Left colon (tissue), 2 donors: ENCODE data around the gene FUBP3. TPM values are rescaled to one million over a fixed set of nuclear protein-coding genes. Genes with fewer than 3 reads are reported as not detected.

Experiments used
- ATAC-seq: fragments of 200-7000 bp; cut with Tn5 transposase; one replicate; pipeline ENCODE4 v1.9.1; 2020; ENCODE audit warnings: mild to moderate bottlenecking, moderate library complexity
- DNase-seq, 2 donors: peaks; one replicate each; pipeline ENCODE4 v3.0.0-alpha.2; 2020
- intact Hi-C, 2 donors: fragments of 100-400 bp; cut with DNase I in 1 of 2; cut with micrococcal nuclease in 1 of 2; formaldehyde crosslinking; loops; one replicate each; pipeline versions ENCODE4 v1.11.2 to v1.14.0; 2022; cut with DNase I, micrococcal nuclease
- long read RNA-seq: library from polyadenylated mRNA; unstranded; transcript quantifications from one replicate; pipeline ENCODE4 v2.0.0, GENCODE V29; 2021
- total RNA-seq, 2 donors: library from RNA; stranded (reverse); fragmentation: NEBNext Ultra II Directional; extraction: Animal tissue kit (Norgen Biotek cat#: 25700); gene quantifications; one replicate each; pipeline ENCODE4 v1.2.1, GENCODE V29; 2021
- donor health status: DM: no; HTN: no; CAD: no.
- donor health status: DM: yes; HTN: yes; CAD: no.

Gene FUBP3, protein sequence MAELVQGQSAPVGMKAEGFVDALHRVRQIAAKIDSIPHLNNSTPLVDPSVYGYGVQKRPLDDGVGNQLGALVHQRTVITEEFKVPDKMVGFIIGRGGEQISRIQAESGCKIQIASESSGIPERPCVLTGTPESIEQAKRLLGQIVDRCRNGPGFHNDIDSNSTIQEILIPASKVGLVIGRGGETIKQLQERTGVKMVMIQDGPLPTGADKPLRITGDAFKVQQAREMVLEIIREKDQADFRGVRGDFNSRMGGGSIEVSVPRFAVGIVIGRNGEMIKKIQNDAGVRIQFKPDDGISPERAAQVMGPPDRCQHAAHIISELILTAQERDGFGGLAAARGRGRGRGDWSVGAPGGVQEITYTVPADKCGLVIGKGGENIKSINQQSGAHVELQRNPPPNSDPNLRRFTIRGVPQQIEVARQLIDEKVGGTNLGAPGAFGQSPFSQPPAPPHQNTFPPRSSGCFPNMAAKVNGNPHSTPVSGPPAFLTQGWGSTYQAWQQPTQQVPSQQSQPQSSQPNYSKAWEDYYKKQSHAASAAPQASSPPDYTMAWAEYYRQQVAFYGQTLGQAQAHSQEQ
- 10 to 100 TPM; 43.8 to 48.3 TPM for total RNA-seq
- long read RNA-seq, transcript FUBP3-201 (19 exons, 3,124 nt) = major isoform, 41 of 73 reads
- long read RNA-seq, partial matches to known transcripts = 13 of 73 reads
- long read RNA-seq, other reads (novel, unspliced or antisense) = 18 of 73 reads

DNA sequence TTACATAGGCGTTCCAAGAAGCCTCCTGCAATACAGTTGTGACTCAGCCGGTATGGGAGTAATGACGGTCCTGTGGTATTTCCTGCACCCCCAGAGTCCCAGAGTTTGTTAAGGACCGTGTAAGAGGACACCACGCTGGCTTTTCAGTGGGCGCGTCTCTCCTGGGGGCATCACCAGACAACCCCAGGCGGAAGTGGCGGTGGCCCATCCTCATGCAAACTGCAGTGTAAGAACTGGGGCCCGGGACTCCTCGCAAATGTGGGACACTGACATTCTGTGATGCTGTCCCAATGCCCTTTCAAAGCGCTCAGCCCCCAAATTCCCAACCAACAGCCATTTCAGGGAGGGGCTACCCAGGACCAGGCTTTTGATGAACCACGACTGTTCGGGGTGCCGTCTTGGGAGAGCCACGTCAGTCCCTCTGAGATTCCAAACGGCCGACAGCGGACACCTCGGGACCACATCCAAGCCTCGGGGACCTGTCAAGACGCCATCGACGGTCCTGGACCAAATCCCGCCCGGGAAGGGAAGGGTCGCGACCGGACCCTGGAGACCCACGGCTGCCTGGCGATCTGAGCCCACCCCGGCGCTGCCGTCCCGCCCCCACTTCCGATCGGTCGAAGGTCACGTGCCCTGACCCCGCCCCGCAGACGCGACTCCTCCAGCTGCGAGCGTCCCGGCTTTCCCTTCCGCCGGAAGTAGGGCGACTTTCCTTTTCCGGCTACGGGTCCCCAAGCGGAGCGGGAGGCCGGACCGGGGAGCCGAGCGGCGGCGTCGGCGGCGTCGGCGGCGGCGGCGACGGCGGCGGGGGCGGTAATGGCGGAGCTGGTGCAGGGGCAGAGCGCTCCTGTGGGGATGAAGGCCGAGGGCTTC lies at the start of gene FUBP3:
FUBP3 (plus strand) TSS at position 713 of the 873 bp plus-strand sequence; CDS start at position 817, 104 bp downstream.
- ATAC-seq (peak; percentile 99), DNase-seq (peak; percentile 93 to 96)
- intact Hi-C loops = no loop called here

DNA sequence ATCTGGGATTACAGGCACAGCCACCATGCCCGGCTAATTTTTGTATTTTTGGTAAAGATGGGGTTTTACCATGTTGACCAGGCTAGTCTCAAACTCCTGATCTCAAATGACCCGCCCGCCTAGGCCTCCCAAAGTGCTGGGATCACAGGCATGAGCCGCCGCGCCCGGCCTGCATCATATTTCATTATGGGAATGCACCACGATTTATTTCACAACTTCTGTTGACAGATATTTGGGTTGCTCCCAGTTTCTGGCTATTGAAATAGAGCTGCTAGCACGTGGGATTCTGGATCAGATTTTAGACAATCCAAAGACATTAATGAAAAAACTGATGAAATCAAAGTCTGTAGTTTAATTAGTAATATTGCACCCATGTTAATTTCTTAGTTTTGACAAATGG lies 48.4 kb upstream of the FUBP3 start:
- DNase-seq (no peak), ATAC-seq (no peak)
- intact Hi-C loops = no loop called here

DNA sequence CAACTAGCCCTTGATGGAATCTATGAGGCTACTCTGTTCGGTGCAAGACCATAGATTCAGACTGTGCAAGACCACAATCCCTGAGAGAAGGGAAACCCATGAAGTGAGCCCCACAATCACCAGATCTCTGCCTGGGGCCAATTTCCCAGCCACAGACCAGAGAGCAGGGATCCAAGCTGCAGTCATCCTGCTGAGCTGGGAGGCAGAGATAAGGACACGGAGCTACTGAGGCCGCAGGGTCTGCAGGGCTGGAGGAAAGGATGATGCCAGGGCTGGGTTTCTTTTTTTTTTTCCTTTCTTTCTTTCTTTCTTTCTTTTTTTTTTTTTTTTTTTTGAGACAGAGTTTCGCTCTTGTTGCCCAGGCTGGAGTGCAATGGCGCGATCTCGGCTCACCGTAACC lies 47.7 kb upstream of the FUBP3 start:
- no peak for ATAC-seq
- intact Hi-C loops = no loop called here
- DNase-seq = no peak

- DNase-seq (no peak), ATAC-seq (no peak)
- intact Hi-C loops = no loop called here
Observed at GRCh38 chr9:130532426-130533080, 46.8 kb upstream of the FUBP3 start.

GRCh38 chr9:130535818-130536521 lies 43.4 kb upstream of the FUBP3 start:
- ATAC-seq (no peak), DNase-seq (no peak)
- intact Hi-C loops = no loop called here

DNA sequence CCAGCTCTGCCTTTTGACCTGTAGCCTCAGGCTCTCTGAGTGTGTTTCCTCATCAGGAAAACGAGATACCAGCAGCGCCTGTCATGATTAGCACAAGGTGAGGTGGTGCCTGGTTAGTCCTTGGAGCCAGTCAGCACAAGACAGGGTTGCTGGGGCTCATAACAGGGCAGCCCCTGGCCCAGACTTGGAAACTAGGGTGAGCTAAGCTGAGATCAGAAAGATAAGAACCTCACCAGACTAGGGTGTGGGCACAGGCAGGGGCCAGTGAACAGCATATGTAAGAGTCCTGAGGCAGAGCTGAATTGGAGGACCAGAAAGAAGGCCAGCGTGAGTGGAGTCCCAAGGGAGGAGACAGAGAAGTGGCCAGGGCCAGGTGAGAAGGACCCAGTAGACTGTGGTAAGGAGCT lies 42.7 kb upstream of the FUBP3 start:
- no peak for DNase-seq
- intact Hi-C loops = no loop called here
- ATAC-seq = no peak

- ATAC-seq (no peak), DNase-seq (no peak)
- intact Hi-C loops = no loop called here
Observed at GRCh38 chr9:130537346-130538050, 41.9 kb upstream of the FUBP3 start.

DNA sequence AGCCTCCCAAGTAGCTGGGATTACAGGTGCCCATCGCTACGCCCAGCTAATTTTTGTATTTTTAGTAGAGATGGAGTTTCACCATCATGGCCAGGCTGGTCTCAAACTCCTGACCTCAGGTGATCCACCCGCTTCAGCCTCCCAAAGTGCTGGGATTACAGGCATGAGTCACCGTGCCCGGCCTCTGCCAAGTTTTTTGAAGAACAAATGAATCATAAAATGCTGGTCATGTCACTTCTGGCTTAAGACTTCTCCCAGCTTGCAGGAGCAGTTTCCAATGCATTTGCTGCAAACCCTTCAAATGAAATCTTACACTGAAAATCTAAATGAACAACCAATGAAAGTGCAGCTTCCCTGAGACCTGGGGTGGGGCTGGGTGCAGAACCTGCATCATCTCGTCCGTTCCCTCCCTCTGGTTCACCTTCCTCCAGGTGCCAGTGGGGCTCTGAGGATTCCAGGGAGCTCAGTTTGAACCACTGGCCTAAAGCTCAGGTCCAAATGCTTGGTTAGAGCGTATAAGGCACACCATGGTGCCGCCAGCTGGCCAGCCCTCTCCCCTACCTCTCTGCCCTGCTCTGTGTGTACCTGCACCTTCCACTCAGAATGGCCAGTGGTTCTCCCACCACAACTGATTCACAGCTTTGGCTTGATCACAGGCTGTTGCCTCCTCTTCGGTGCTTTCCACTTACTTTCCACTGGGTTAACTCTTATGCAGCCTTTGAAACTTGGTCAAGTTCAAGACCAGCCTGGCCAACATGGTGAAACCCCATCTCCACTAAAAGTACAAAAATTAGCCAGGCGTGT lies 39.8 kb upstream of the FUBP3 start:
- peak; percentile 50 for ATAC-seq
- intact Hi-C loops = no loop called here
- DNase-seq = no peak

- ATAC-seq (no peak), DNase-seq (no peak)
- intact Hi-C loops = no loop called here
Observed at GRCh38 chr9:130541533-130541932, 37.8 kb upstream of the FUBP3 start.

DNA sequence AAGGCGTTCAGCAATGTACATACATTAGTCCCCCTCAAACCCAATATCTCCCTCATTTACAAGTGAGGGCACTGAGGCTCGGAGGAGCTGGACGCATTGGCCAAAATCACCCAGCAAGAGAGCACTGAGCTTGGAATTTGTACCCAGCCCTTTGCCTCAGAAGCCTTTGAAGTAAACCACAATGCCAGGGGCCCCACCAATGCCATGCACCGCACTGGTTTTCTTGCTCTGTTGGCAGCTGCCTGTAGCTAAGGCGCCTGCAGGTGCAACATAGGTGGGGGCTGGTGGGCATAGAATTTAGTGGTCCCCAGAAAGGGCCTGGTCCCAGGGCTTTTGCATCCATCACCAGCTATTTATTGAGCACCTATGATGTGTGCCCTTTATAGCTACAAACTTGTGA lies 37.3 kb upstream of the FUBP3 start:
- DNase-seq = no peak
- intact Hi-C loops = no loop called here
- ATAC-seq = no peak

DNA sequence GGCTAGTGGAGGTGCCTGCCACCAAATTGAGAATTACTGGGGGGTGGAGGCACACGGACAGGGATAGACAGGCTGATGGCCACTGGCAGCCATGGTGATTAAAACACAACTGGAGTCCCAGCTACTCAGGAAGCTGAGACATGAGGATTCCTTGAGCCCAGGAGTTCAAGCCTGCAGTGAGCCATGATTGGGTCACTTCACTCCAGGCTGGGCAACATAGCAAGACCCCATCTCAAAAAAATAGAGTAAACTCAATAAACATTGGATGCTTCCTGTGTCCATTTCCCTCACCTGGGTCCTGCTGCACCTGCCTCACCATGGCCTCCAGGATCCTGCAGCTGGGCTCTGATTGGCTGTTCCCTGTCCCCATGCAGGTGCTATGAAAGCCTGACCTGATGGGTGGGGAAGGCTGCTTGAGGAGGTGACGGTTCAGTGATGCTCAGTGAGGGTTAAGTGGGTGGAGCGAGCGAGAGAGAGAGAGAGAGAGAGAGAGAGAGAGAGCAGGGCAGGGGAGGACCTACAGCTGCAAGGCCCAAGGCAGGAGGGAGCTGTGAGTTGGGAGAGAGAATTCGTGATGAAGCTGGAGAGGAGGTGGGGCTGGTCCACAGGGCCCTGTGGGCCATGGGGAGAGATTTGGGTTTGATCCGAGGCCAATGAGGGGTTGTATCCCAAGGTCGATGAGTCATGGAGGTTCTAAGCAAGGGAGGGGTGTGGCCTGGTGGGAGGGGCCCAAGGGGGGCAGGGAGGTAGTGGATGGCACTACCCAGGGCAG lies 36.7 kb upstream of the FUBP3 start:
- DNase-seq (no peak), ATAC-seq (no peak)
- intact Hi-C loops = no loop called here

- intact Hi-C loops = no loop called here
- DNase-seq = no peak
- no peak for ATAC-seq
Observed at GRCh38 chr9:130543368-130543767, 36.0 kb upstream of the FUBP3 start.

- DNase-seq (no peak), ATAC-seq (no peak)
- intact Hi-C loops = no loop called here
Observed at GRCh38 chr9:130543859-130544258, 35.5 kb upstream of the FUBP3 start.

DNA sequence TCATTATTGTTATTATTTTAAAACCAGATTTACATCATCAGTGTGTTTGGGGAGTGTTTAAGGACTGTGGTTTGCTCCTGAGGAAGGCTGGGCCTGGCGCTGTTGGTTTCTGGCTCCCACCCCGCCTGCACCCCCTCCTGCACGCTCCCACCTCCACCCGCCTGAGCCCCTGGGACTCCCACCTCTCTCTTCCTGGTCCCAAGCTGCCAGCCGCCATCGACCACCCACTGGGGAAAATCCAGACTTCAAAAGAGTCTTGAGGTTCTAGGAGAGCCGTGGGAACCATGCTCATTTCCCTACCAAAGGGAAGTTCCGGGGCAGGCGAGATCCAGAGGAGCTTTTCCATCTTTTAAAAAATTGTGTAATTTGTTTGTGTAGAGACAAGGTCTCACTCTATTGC lies 35.0 kb upstream of the FUBP3 start:
- intact Hi-C loops = no loop called here
- DNase-seq (no peak), ATAC-seq (no peak)

DNA sequence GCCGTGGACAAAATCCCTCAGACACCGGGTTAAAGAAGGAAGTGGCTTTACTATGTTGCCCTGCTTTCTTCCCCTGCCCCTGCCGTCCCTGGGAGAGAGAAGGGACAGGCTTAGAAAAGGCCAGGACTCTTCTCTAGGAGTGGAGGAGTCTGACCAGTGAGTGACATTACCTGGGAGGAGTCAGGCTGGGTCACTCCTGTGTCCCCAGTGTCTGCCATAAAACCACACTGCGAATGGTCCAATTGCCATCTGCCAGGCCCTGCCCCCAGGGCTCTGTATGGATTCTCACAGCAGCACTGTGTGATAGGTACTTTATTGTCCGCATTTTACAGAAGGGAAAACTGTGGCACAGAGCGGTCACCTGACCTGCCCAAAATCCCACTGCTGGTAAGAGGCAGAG lies 31.3 kb upstream of the FUBP3 start:
- DNase-seq (no peak), ATAC-seq (peak; percentile 62)
- intact Hi-C loops = no loop called here

DNA sequence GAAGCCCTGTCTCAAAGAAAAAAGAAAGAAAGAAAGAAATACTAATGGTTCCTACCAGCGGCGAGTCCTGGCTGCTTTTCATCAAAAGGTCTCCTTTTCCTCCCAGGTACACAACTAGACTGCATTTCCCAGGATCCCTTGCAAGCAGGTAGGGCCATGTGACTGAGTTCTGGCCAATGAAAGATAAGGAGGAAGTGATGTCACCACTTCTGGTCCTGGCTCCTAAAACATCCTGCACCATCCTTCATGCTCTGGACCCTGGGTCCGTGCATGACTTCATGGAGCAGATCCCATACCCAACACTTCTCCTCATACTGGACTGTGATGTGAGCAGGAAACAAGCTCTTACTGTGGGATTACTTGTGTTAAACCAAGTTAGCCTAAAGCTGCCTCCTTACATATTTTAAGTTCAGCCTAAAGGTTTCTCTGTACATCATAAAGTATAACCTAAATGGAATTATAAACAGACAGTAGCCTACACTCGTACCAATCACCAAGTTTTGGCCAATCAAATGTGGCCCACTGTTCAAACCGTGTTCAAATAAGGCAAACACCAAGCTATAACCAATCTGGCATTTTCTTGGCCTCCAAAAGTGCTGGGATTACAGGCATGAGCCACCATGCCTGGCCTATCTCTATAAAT lies 30.2 kb upstream of the FUBP3 start:
- intact Hi-C loops = no loop called here
- ATAC-seq (no peak), DNase-seq (no peak)
